GM23338 (cell line): Measurements from ENCODE around the gene INO80B. TPM values are rescaled to one million over a fixed set of nuclear protein-coding genes. Genes with fewer than 3 reads are reported as not detected.
"Not testable (repeated sequence)": the region's sequence is repeated elsewhere in the genome, so short reads cannot be mapped to it uniquely, and the experiment has no call there.

Experiments
- ATAC-seq: fragments of 200-7000 bp; cut with Tn5 transposase; 3 replicates; pipeline ENCODE4 v1.9.1; 2020
- DNase-seq: peaks from one replicate; pipeline ENCODE4 v3.0.0-alpha.2; 2015; ENCODE audit warnings: low spot score
- H2AFZ ChIP-seq: fragments of 200-600 bp; sonication (generic); 2 replicates; pipeline ENCODE4 v1.8.0; 2016; ENCODE audit warnings: antibody characterized with exemption, mild to moderate bottlenecking, moderate library complexity
- H3F3A ChIP-seq: fragments of 200-600 bp; sonication (generic); replicated peaks from 2 replicates; pipeline ENCODE4 v1.8.0; 2017; ENCODE audit warnings: antibody characterized with exemption, mixed run types, low read depth
- H3K27ac ChIP-seq: fragments of 200-600 bp; sonication (generic); 2 replicates; pipeline ENCODE4 v1.6.1; 2016; ENCODE audit warnings: low read depth
- H3K27me3 ChIP-seq: fragments of 200-600 bp; sonication (generic); 2 replicates; pipeline ENCODE4 v1.8.0; 2016; ENCODE audit warnings: mild to moderate bottlenecking, mixed run types, moderate library complexity; ENCODE audit not compliant: insufficient read depth
- H3K36me3 ChIP-seq: fragments of 200-600 bp; sonication (generic); 2 replicates; pipeline ENCODE4 v1.8.0; 2016; ENCODE audit warnings: mild to moderate bottlenecking; ENCODE audit not compliant: insufficient read depth
- H3K4me1 ChIP-seq: fragments of 200-600 bp; sonication (generic); 2 replicates; pipeline ENCODE4 v1.8.0; 2016; ENCODE audit warnings: mild to moderate bottlenecking, moderate library complexity; ENCODE audit not compliant: insufficient read depth
- H3K4me2 ChIP-seq: fragments of 200-600 bp; sonication (generic); 2 replicates; pipeline ENCODE4 v1.7.1; 2017; ENCODE audit warnings: mixed run types
- H3K4me3 ChIP-seq: fragments of 200-600 bp; sonication (generic); 2 replicates; pipeline ENCODE4 v1.6.1; 2016; ENCODE audit warnings: mixed run types
- H3K79me2 ChIP-seq: fragments of 200-600 bp; sonication (generic); replicated peaks from 2 replicates; pipeline ENCODE4 v1.8.0; 2017; ENCODE audit warnings: mild to moderate bottlenecking; ENCODE audit not compliant: insufficient read depth
- H3K9me2 ChIP-seq: fragments of 200-600 bp; sonication (generic); 2 replicates; pipeline ENCODE4 v1.8.0; 2017; ENCODE audit not compliant: insufficient read depth
- H4K20me1 ChIP-seq: fragments of 200-600 bp; sonication (generic); replicated peaks from 2 replicates; pipeline ENCODE4 v1.8.0; 2017; ENCODE audit warnings: mild to moderate bottlenecking; ENCODE audit not compliant: insufficient read depth
- H3K27ac Mint-ChIP-seq: 2 replicates; pipeline ENCODE4 v1.8.0; 2020; ENCODE audit warnings: inconsistent platforms, mild to moderate bottlenecking, moderate library complexity, mixed read lengths
- H3K27me3 Mint-ChIP-seq: 3 replicates; pipeline ENCODE4 v1.8.0; 2022; ENCODE audit warnings: low read depth, mild to moderate bottlenecking, moderate library complexity, mixed read lengths, inconsistent platforms; ENCODE audit not compliant: insufficient read depth, poor library complexity
- H3K36me3 Mint-ChIP-seq: 3 replicates; pipeline ENCODE4 v1.8.0; 2021; ENCODE audit warnings: low read depth, mild to moderate bottlenecking, inconsistent platforms, moderate library complexity, mixed read lengths
- H3K4me1 Mint-ChIP-seq: 3 replicates; pipeline ENCODE4 v1.8.0; 2020; ENCODE audit warnings: mild to moderate bottlenecking, inconsistent platforms, mixed read lengths
- H3K4me3 Mint-ChIP-seq: 3 replicates; pipeline ENCODE4 v1.8.0; 2021; ENCODE audit warnings: moderate library complexity, mild to moderate bottlenecking, inconsistent platforms, mixed read lengths
- H3K9me3 Mint-ChIP-seq: 3 replicates; pipeline ENCODE4 v1.8.0; 2020; ENCODE audit warnings: moderate library complexity, mild to moderate bottlenecking, inconsistent platforms, mixed read lengths
- CTCF ChIP-seq, 2 experiments: fragments of 200-600 bp in 1 of 2; sonication (generic) in 1 of 2; conservative IDR thresholded peaks; 2 replicates each; pipeline versions ENCODE4 v1.5.1 to v1.6.1; 2016 to 2017; ENCODE audit warnings: antibody characterized with exemption in 2 of 2, low read depth in 2 of 2, mild to moderate bottlenecking in 2 of 2, moderate library complexity in 1 of 2
- EZH2 ChIP-seq: fragments of 200-600 bp; sonication (generic); IDR thresholded peaks from one replicate; pipeline ENCODE4 v1.8.0; 2017; ENCODE audit warnings: antibody characterized with exemption, mild to moderate bottlenecking, low read depth; ENCODE audit not compliant: unreplicated experiment
- EZH2phosphoT487 ChIP-seq: fragments of 200-600 bp; sonication (generic); IDR thresholded peaks from one replicate; pipeline ENCODE4 v1.8.1; 2018; ENCODE audit warnings: antibody characterized with exemption; ENCODE audit not compliant: unreplicated experiment
- JUNB ChIP-seq: IDR thresholded peaks from one replicate; pipeline ENCODE4 v1.6.1; 2016; ENCODE audit warnings: antibody characterized with exemption; ENCODE audit not compliant: unreplicated experiment
- NANOG ChIP-seq: IDR thresholded peaks from 2 replicates; pipeline ENCODE4 v1.6.1; 2016; ENCODE audit warnings: antibody characterized with exemption, borderline replicate concordance
- POLR2AphosphoS5 ChIP-seq: IDR thresholded peaks from 2 replicates; pipeline ENCODE4 v1.6.1; 2016; ENCODE audit warnings: antibody characterized with exemption, low read depth
- REST ChIP-seq: IDR thresholded peaks from one replicate; pipeline ENCODE4 v1.6.1; 2018; ENCODE audit warnings: antibody characterized with exemption; ENCODE audit not compliant: unreplicated experiment
- STAT1 ChIP-seq: IDR thresholded peaks from one replicate; pipeline ENCODE4 v1.6.1; 2016; ENCODE audit warnings: antibody characterized with exemption; ENCODE audit not compliant: unreplicated experiment
- ZNF114 ChIP-seq: fragments of 250-450 bp; sonication (Bioruptor Pico); IDR thresholded peaks from 2 replicates; pipeline ENCODE4 v1.5.0; 2020; ENCODE audit warnings: mild to moderate bottlenecking, moderate library complexity
- ZNF462 ChIP-seq: fragments of 250-450 bp; sonication (Bioruptor Pico); IDR thresholded peaks from 2 replicates; pipeline ENCODE4 v1.5.0; 2020; ENCODE audit warnings: mild to moderate bottlenecking, moderate library complexity
- polyA plus RNA-seq: library from polyadenylated mRNA; unstranded; fragments of >200 nt; fragmentation: Nextera tagmentation; extraction: Ambion mirVana; gene quantifications from 2 replicates; pipeline ENCODE4 v1.2.1, GENCODE V29; 2016
- total RNA-seq: library from RNA; depleted of rRNA; stranded (reverse); fragments of >200 nt; shearing (Covaris generic); gene quantifications from 2 replicates; pipeline ENCODE4 v1.2.3, GENCODE V29; 2014

Gene INO80B
- total and polyA plus RNA-seq, 2 experiments from 2014 or later, result 5.1 to 21.8 TPM

- Histone ChIP-seq H3K4me2 (peak overlapping the region; percentile 97), H3K79me2 (peaks cover 10% of the 10 kb centered on the region), H4K20me1 (peaks cover 4% of the 10 kb centered on the region; the same call in 1 of the 2 replicates), H3K4me1 (peaks cover 17% of the 10 kb centered on the region), H3K27me3 (no peaks in the 10 kb centered on the region), H3F3A (peaks cover 12% of the 10 kb centered on the region; the same call in 1 of the 2 replicates), H3K4me3 (peak overlapping the region; percentile 99), H3K27ac (peak overlapping the region; percentile 88), H2AFZ (no peak overlapping the region), H3K9me2 (no peaks in the 10 kb centered on the region), H3K36me3 (no peaks in the 10 kb centered on the region; the same call in 1 of the 2 replicates)
- TF ChIP-seq REST (no peak), EZH2 (no peak), NANOG (no peak), ZNF114 (CRISPR knock-in tag) (no peak), CTCF (conservative IDR thresholded peaks at IDR 0.05; ENCODE audit: low read depth in 2 of 2) (no peak), ZNF462 (CRISPR knock-in tag) (no peak), POLR2AphosphoS5 (no peak), EZH2phosphoT487 (no peak), STAT1 (no peak), JUNB (no peak)
- Mint-ChIP-seq H3K27ac (peak overlapping the region; percentile 97), H3K36me3 (peaks cover 17% of the 10 kb centered on the region), H3K4me1 (peaks cover 33% of the 10 kb centered on the region), H3K27me3 (peaks cover 27% of the 10 kb centered on the region), H3K9me3 (no peaks in the 10 kb centered on the region; the same call in 1 of the 3 replicates), H3K4me3 (peak overlapping the region; percentile 94)
- no peak for DNase-seq
- no peak for ATAC-seq
These were observed 4.1 kb downstream of the INO80B start for GRCh38 chr2:74458938-74459363.

- Histone ChIP-seq H3F3A (peaks cover 12% of the 10 kb centered on the region; the same call in 1 of the 2 replicates), H3K4me1 (peaks cover 17% of the 10 kb centered on the region), H3K79me2 (peaks cover 15% of the 10 kb centered on the region), H3K4me3 (peak overlapping the region; percentile 99; the same call in 1 of the 2 replicates), H3K4me2 (peak overlapping the region; percentile 97)
- not testable (repeated sequence) for H4K20me1 ChIP-seq, DNase-seq, H3K27me3 ChIP-seq, H3K9me3 Mint-ChIP-seq, H2AFZ ChIP-seq, ATAC-seq, H3K36me3 ChIP-seq, H3K9me2 ChIP-seq, H3K27ac ChIP-seq
- Mint-ChIP-seq H3K27me3 (peaks cover 31% of the 10 kb centered on the region), H3K4me3 (peak overlapping the region; percentile 94), H3K27ac (peak overlapping the region; percentile 43; the same call in 1 of the 2 replicates), H3K4me1 (peaks cover 36% of the 10 kb centered on the region), H3K36me3 (peaks cover 17% of the 10 kb centered on the region)
These were observed 4.7 kb downstream of the INO80B start for GRCh38 chr2:74459503-74460118.
